GM23338 (cell line): ENCODE measurements around the gene ARHGEF39. TPM values are rescaled to one million over a fixed set of nuclear protein-coding genes. Genes with fewer than 3 reads are reported as not detected.
A peak's percentile ranks its signal among the peaks of the same experiment; 100 is the strongest.

Experiments used
- ATAC-seq: fragments of 200-7000 bp; cut with Tn5 transposase; 3 replicates; pipeline ENCODE4 v1.9.1; 2020
- DNase-seq: peaks from one replicate; pipeline ENCODE4 v3.0.0-alpha.2; 2015; ENCODE audit warnings: low spot score
- H2AFZ ChIP-seq: fragments of 200-600 bp; sonication (generic); 2 replicates; pipeline ENCODE4 v1.8.0; 2016; ENCODE audit warnings: antibody characterized with exemption, mild to moderate bottlenecking, moderate library complexity
- H3F3A ChIP-seq: fragments of 200-600 bp; sonication (generic); replicated peaks from 2 replicates; pipeline ENCODE4 v1.8.0; 2017; ENCODE audit warnings: antibody characterized with exemption, mixed run types, low read depth
- H3K27ac ChIP-seq: fragments of 200-600 bp; sonication (generic); 2 replicates; pipeline ENCODE4 v1.6.1; 2016; ENCODE audit warnings: low read depth
- H3K27me3 ChIP-seq: fragments of 200-600 bp; sonication (generic); 2 replicates; pipeline ENCODE4 v1.8.0; 2016; ENCODE audit warnings: mild to moderate bottlenecking, mixed run types, moderate library complexity; ENCODE audit not compliant: insufficient read depth
- H3K36me3 ChIP-seq: fragments of 200-600 bp; sonication (generic); 2 replicates; pipeline ENCODE4 v1.8.0; 2016; ENCODE audit warnings: mild to moderate bottlenecking; ENCODE audit not compliant: insufficient read depth
- H3K4me1 ChIP-seq: fragments of 200-600 bp; sonication (generic); 2 replicates; pipeline ENCODE4 v1.8.0; 2016; ENCODE audit warnings: mild to moderate bottlenecking, moderate library complexity; ENCODE audit not compliant: insufficient read depth
- H3K4me2 ChIP-seq: fragments of 200-600 bp; sonication (generic); 2 replicates; pipeline ENCODE4 v1.7.1; 2017; ENCODE audit warnings: mixed run types
- H3K4me3 ChIP-seq: fragments of 200-600 bp; sonication (generic); 2 replicates; pipeline ENCODE4 v1.6.1; 2016; ENCODE audit warnings: mixed run types
- H3K79me2 ChIP-seq: fragments of 200-600 bp; sonication (generic); replicated peaks from 2 replicates; pipeline ENCODE4 v1.8.0; 2017; ENCODE audit warnings: mild to moderate bottlenecking; ENCODE audit not compliant: insufficient read depth
- H3K9me2 ChIP-seq: fragments of 200-600 bp; sonication (generic); 2 replicates; pipeline ENCODE4 v1.8.0; 2017; ENCODE audit not compliant: insufficient read depth
- H4K20me1 ChIP-seq: fragments of 200-600 bp; sonication (generic); replicated peaks from 2 replicates; pipeline ENCODE4 v1.8.0; 2017; ENCODE audit warnings: mild to moderate bottlenecking; ENCODE audit not compliant: insufficient read depth
- H3K27ac Mint-ChIP-seq: 2 replicates; pipeline ENCODE4 v1.8.0; 2020; ENCODE audit warnings: inconsistent platforms, mild to moderate bottlenecking, moderate library complexity, mixed read lengths
- H3K27me3 Mint-ChIP-seq: 3 replicates; pipeline ENCODE4 v1.8.0; 2022; ENCODE audit warnings: low read depth, mild to moderate bottlenecking, moderate library complexity, mixed read lengths, inconsistent platforms; ENCODE audit not compliant: insufficient read depth, poor library complexity
- H3K36me3 Mint-ChIP-seq: 3 replicates; pipeline ENCODE4 v1.8.0; 2021; ENCODE audit warnings: low read depth, mild to moderate bottlenecking, inconsistent platforms, moderate library complexity, mixed read lengths
- H3K4me1 Mint-ChIP-seq: 3 replicates; pipeline ENCODE4 v1.8.0; 2020; ENCODE audit warnings: mild to moderate bottlenecking, inconsistent platforms, mixed read lengths
- H3K4me3 Mint-ChIP-seq: 3 replicates; pipeline ENCODE4 v1.8.0; 2021; ENCODE audit warnings: moderate library complexity, mild to moderate bottlenecking, inconsistent platforms, mixed read lengths
- H3K9me3 Mint-ChIP-seq: 3 replicates; pipeline ENCODE4 v1.8.0; 2020; ENCODE audit warnings: moderate library complexity, mild to moderate bottlenecking, inconsistent platforms, mixed read lengths
- CREB1 ChIP-seq: fragments of 250-450 bp; sonication (Bioruptor Pico); IDR thresholded peaks from 2 replicates; pipeline ENCODE4 v1.5.0; 2020; ENCODE audit warnings: low read depth, mild to moderate bottlenecking, moderate library complexity
- EZH2 ChIP-seq: fragments of 200-600 bp; sonication (generic); IDR thresholded peaks from one replicate; pipeline ENCODE4 v1.8.0; 2017; ENCODE audit warnings: antibody characterized with exemption, mild to moderate bottlenecking, low read depth; ENCODE audit not compliant: unreplicated experiment
- EZH2phosphoT487 ChIP-seq: fragments of 200-600 bp; sonication (generic); IDR thresholded peaks from one replicate; pipeline ENCODE4 v1.8.1; 2018; ENCODE audit warnings: antibody characterized with exemption; ENCODE audit not compliant: unreplicated experiment
- JUNB ChIP-seq: IDR thresholded peaks from one replicate; pipeline ENCODE4 v1.6.1; 2016; ENCODE audit warnings: antibody characterized with exemption; ENCODE audit not compliant: unreplicated experiment
- NANOG ChIP-seq: IDR thresholded peaks from 2 replicates; pipeline ENCODE4 v1.6.1; 2016; ENCODE audit warnings: antibody characterized with exemption, borderline replicate concordance
- POLR2AphosphoS5 ChIP-seq: IDR thresholded peaks from 2 replicates; pipeline ENCODE4 v1.6.1; 2016; ENCODE audit warnings: antibody characterized with exemption, low read depth
- STAT1 ChIP-seq: IDR thresholded peaks from one replicate; pipeline ENCODE4 v1.6.1; 2016; ENCODE audit warnings: antibody characterized with exemption; ENCODE audit not compliant: unreplicated experiment
- ZNF114 ChIP-seq: fragments of 250-450 bp; sonication (Bioruptor Pico); IDR thresholded peaks from 2 replicates; pipeline ENCODE4 v1.5.0; 2020; ENCODE audit warnings: mild to moderate bottlenecking, moderate library complexity
- ZNF331 ChIP-seq: fragments of 250-450 bp; sonication (Bioruptor Pico); IDR thresholded peaks from 2 replicates; pipeline ENCODE4 v1.5.0; 2020; ENCODE audit warnings: low read depth, mild to moderate bottlenecking, moderate library complexity
- polyA plus RNA-seq: library from polyadenylated mRNA; unstranded; fragments of >200 nt; fragmentation: Nextera tagmentation; extraction: Ambion mirVana; gene quantifications from 2 replicates; pipeline ENCODE4 v1.2.1, GENCODE V29; 2016
- total RNA-seq: library from RNA; depleted of rRNA; stranded (reverse); fragments of >200 nt; shearing (Covaris generic); gene quantifications from 2 replicates; pipeline ENCODE4 v1.2.3, GENCODE V29; 2014
- TF ChIP-seq, protein P1 (sequence below): IDR thresholded peaks from 2 replicates; pipeline ENCODE4 v1.6.1; 2016; ENCODE audit warnings: antibody characterized with exemption
- TF ChIP-seq, protein P2 (sequence below), 2 experiments: fragments of 200-600 bp in 1 of 2; sonication (generic) in 1 of 2; conservative IDR thresholded peaks; 2 replicates each; pipeline versions ENCODE4 v1.5.1 to v1.6.1; 2016 to 2017; ENCODE audit warnings: antibody characterized with exemption in 2 of 2, low read depth in 2 of 2, mild to moderate bottlenecking in 2 of 2, moderate library complexity in 1 of 2
- TF ChIP-seq, protein P3 (sequence below): IDR thresholded peaks from one replicate; pipeline ENCODE4 v1.6.1; 2018; ENCODE audit warnings: antibody characterized with exemption; ENCODE audit not compliant: unreplicated experiment
- TF ChIP-seq, protein P4 (sequence below): fragments of 250-450 bp; sonication (Bioruptor Pico); IDR thresholded peaks from 2 replicates; pipeline ENCODE4 v1.5.0; 2020; ENCODE audit warnings: mild to moderate bottlenecking, moderate library complexity

Gene ARHGEF39
- total and polyA plus RNA-seq, 2 experiments from 2014 or later: 16.8 to 31.0 TPM

DNA sequence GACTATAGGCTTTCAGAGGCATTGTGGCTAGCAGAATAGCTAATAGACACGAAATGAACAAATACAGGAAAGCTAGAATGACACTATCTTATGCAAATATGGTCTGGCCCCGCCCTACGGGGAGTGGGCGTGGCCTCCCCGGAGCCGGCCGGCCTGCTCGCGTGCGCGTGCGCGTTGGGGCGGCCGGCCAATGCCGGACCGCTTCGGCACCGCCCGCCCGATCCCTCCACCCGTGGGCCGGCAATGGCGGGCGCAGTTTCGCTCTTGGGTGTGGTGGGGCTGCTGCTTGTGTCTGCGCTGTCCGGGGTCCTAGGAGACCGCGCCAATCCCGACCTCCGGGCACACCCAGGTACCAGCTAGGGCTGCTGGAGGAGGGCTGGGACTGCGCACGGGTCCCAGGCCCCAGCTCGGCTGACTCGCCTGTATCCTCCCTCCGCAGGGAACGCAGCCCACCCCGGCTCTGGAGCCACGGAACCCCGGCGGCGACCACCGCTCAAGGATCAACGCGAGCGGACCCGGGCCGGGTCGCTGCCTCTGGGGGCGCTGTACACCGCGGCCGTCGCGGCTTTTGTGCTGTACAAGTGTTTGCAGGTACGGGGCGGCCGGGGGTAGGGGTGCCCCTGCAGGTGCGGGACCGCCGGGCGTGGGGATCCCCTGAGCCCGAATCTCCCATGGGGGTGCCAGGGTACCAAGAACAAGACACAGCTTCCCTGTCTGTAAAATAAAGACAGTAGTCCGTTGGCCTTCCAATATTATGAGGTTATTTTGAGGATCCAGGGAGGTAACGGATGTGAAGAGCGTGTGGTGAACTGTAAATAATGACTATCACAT, 6.6 kb downstream of the ARHGEF39 start, which contains the start of gene CCDC107:
TSS of gene CCDC107 (plus strand) at position 156 of the 831 bp plus-strand sequence. CDS start at position 244, 88 bp downstream.
- peak within 1 kb of the TSS; percentile 100 for H3K27ac Mint-ChIP-seq
- H3K4me3 Mint-ChIP-seq: peak within 1 kb of the TSS; percentile 77
- peak within 1 kb of the TSS; percentile 92 for H3K4me2 ChIP-seq
- ATAC-seq (peak; percentile 62), DNase-seq (peak; percentile 79)
- H3K27ac ChIP-seq: peak within 1 kb of the TSS; percentile 89
- H3K27me3 ChIP-seq: peaks cover 4% of the 10 kb centered on the region; the same call in 1 of the 2 replicates
- peaks cover 3% of the 10 kb centered on the region for H3K9me3 Mint-ChIP-seq
- TF ChIP-seq, protein P1, sequence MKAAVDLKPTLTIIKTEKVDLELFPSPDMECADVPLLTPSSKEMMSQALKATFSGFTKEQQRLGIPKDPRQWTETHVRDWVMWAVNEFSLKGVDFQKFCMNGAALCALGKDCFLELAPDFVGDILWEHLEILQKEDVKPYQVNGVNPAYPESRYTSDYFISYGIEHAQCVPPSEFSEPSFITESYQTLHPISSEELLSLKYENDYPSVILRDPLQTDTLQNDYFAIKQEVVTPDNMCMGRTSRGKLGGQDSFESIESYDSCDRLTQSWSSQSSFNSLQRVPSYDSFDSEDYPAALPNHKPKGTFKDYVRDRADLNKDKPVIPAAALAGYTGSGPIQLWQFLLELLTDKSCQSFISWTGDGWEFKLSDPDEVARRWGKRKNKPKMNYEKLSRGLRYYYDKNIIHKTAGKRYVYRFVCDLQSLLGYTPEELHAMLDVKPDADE: no peak
- TF ChIP-seq CREB1: peak; percentile 32; the same call in 1 of the 2 replicates
- TF ChIP-seq ZNF114: no peak
- TF ChIP-seq EZH2phosphoT487: no peak
- TF ChIP-seq STAT1: no peak
- no peak for TF ChIP-seq JUNB
- TF ChIP-seq POLR2AphosphoS5: peak; percentile 68
- no peak for TF ChIP-seq NANOG
- TF ChIP-seq, protein P2, sequence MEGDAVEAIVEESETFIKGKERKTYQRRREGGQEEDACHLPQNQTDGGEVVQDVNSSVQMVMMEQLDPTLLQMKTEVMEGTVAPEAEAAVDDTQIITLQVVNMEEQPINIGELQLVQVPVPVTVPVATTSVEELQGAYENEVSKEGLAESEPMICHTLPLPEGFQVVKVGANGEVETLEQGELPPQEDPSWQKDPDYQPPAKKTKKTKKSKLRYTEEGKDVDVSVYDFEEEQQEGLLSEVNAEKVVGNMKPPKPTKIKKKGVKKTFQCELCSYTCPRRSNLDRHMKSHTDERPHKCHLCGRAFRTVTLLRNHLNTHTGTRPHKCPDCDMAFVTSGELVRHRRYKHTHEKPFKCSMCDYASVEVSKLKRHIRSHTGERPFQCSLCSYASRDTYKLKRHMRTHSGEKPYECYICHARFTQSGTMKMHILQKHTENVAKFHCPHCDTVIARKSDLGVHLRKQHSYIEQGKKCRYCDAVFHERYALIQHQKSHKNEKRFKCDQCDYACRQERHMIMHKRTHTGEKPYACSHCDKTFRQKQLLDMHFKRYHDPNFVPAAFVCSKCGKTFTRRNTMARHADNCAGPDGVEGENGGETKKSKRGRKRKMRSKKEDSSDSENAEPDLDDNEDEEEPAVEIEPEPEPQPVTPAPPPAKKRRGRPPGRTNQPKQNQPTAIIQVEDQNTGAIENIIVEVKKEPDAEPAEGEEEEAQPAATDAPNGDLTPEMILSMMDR (conservative IDR thresholded peaks at IDR 0.05; ENCODE audit: low read depth in 2 of 2): peak; percentile 60 to 72
- TF ChIP-seq EZH2: no peak
- no peak for TF ChIP-seq ZNF331 (CRISPR knock-in tag)
- TF ChIP-seq, protein P3, sequence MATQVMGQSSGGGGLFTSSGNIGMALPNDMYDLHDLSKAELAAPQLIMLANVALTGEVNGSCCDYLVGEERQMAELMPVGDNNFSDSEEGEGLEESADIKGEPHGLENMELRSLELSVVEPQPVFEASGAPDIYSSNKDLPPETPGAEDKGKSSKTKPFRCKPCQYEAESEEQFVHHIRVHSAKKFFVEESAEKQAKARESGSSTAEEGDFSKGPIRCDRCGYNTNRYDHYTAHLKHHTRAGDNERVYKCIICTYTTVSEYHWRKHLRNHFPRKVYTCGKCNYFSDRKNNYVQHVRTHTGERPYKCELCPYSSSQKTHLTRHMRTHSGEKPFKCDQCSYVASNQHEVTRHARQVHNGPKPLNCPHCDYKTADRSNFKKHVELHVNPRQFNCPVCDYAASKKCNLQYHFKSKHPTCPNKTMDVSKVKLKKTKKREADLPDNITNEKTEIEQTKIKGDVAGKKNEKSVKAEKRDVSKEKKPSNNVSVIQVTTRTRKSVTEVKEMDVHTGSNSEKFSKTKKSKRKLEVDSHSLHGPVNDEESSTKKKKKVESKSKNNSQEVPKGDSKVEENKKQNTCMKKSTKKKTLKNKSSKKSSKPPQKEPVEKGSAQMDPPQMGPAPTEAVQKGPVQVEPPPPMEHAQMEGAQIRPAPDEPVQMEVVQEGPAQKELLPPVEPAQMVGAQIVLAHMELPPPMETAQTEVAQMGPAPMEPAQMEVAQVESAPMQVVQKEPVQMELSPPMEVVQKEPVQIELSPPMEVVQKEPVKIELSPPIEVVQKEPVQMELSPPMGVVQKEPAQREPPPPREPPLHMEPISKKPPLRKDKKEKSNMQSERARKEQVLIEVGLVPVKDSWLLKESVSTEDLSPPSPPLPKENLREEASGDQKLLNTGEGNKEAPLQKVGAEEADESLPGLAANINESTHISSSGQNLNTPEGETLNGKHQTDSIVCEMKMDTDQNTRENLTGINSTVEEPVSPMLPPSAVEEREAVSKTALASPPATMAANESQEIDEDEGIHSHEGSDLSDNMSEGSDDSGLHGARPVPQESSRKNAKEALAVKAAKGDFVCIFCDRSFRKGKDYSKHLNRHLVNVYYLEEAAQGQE: no peak
- TF ChIP-seq, protein P4, sequence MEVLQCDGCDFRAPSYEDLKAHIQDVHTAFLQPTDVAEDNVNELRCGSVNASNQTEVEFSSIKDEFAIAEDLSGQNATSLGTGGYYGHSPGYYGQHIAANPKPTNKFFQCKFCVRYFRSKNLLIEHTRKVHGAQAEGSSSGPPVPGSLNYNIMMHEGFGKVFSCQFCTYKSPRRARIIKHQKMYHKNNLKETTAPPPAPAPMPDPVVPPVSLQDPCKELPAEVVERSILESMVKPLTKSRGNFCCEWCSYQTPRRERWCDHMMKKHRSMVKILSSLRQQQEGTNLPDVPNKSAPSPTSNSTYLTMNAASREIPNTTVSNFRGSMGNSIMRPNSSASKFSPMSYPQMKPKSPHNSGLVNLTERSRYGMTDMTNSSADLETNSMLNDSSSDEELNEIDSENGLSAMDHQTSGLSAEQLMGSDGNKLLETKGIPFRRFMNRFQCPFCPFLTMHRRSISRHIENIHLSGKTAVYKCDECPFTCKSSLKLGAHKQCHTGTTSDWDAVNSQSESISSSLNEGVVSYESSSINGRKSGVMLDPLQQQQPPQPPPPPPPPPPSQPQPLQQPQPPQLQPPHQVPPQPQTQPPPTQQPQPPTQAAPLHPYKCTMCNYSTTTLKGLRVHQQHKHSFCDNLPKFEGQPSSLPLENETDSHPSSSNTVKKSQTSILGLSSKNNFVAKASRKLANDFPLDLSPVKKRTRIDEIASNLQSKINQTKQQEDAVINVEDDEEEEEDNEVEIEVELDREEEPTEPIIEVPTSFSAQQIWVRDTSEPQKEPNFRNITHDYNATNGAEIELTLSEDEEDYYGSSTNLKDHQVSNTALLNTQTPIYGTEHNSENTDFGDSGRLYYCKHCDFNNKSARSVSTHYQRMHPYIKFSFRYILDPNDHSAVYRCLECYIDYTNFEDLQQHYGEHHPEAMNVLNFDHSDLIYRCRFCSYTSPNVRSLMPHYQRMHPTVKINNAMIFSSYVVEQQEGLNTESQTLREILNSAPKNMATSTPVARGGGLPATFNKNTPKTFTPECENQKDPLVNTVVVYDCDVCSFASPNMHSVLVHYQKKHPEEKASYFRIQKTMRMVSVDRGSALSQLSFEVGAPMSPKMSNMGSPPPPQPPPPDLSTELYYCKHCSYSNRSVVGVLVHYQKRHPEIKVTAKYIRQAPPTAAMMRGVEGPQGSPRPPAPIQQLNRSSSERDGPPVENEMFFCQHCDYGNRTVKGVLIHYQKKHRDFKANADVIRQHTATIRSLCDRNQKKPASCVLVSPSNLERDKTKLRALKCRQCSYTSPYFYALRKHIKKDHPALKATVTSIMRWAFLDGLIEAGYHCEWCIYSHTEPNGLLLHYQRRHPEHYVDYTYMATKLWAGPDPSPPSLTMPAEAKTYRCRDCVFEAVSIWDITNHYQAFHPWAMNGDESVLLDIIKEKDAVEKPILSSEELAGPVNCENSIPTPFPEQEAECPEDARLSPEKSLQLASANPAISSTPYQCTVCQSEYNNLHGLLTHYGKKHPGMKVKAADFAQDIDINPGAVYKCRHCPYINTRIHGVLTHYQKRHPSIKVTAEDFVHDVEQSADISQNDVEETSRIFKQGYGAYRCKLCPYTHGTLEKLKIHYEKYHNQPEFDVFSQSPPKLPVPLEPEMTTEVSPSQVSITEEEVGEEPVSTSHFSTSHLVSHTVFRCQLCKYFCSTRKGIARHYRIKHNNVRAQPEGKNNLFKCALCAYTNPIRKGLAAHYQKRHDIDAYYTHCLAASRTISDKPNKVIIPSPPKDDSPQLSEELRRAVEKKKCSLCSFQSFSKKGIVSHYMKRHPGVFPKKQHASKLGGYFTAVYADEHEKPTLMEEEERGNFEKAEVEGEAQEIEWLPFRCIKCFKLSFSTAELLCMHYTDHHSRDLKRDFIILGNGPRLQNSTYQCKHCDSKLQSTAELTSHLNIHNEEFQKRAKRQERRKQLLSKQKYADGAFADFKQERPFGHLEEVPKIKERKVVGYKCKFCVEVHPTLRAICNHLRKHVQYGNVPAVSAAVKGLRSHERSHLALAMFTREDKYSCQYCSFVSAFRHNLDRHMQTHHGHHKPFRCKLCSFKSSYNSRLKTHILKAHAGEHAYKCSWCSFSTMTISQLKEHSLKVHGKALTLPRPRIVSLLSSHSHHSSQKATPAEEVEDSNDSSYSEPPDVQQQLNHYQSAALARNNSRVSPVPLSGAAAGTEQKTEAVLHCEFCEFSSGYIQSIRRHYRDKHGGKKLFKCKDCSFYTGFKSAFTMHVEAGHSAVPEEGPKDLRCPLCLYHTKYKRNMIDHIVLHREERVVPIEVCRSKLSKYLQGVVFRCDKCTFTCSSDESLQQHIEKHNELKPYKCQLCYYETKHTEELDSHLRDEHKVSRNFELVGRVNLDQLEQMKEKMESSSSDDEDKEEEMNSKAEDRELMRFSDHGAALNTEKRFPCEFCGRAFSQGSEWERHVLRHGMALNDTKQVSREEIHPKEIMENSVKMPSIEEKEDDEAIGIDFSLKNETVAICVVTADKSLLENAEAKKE (CRISPR knock-in tag): no peak
- H3K4me3 ChIP-seq: peak within 1 kb of the TSS; percentile 97
- peaks cover 8% of the 10 kb centered on the region; the same call in 1 of the 2 replicates for H3K36me3 ChIP-seq
- H3F3A ChIP-seq: peaks cover 16% of the 10 kb centered on the region; the same call in 1 of the 2 replicates
- H4K20me1 ChIP-seq: no peaks in the 10 kb centered on the region; the same call in none of the 2 replicates
- no peaks in the 10 kb centered on the region for H3K9me2 ChIP-seq
- H3K36me3 Mint-ChIP-seq: peaks cover 48% of the 10 kb centered on the region
- peak within 1 kb of the TSS; percentile 90 for H2AFZ ChIP-seq
- peaks cover 31% of the 10 kb centered on the region for H3K27me3 Mint-ChIP-seq
- 0 out of 2 replicates have a peak, but pooled peaks cover 8% of the 10 kb centered on the region for H3K4me1 ChIP-seq
- H3K4me1 Mint-ChIP-seq: peaks cover 39% of the 10 kb centered on the region
- H3K79me2 ChIP-seq: no peaks in the 10 kb centered on the region
